ENCODE results near the gene TEX13B.

GRCh38 chrX:107996124-107996523, 14.0 kb upstream of the TEX13B start:
- TF ChIP-seq EP300 (IDR thresholded peaks at IDR 0.05; ENCODE audit: borderline replicate concordance in 1 of 2, low read depth in 1 of 2, low read length in 1 of 2) (no peak), REST (IDR thresholded peaks at IDR 0.05; ENCODE audit: low read depth, low read length) (no peak), CTCF (IDR thresholded peaks at IDR 0.05) (no peak), EZH2phosphoT487 (IDR thresholded peaks at IDR 0.05; ENCODE audit: borderline replicate concordance, low read depth) (no peak), GABPA (IDR thresholded peaks at IDR 0.05; ENCODE audit: low read depth) (no peak), POLR2AphosphoS5 (IDR thresholded peaks at IDR 0.05; ENCODE audit: low read depth, low read length) (no peak), NRF1 (IDR thresholded peaks at IDR 0.05; ENCODE audit: low read depth, low read length) (no peak), MAX (IDR thresholded peaks at IDR 0.05; ENCODE audit: low read depth) (no peak), RCOR1 (IDR thresholded peaks at IDR 0.05; ENCODE audit: low read length) (no peak), RAD21 (IDR thresholded peaks at IDR 0.05; ENCODE audit: low read length) (no peak), RFX5 (IDR thresholded peaks at IDR 0.05; ENCODE audit: low read length) (no peak), TAF1 (IDR thresholded peaks at IDR 0.05; ENCODE audit: borderline replicate concordance, low read depth, low read length) (no peak), YY1 (IDR thresholded peaks at IDR 0.05; ENCODE audit: low read depth) (no peak)

All from SK-N-SH (cell line).